H1 (cell line): Measurements from ENCODE around the gene VAV2. TPM values are rescaled to one million over a fixed set of nuclear protein-coding genes. Genes with fewer than 3 reads are reported as not detected.
A peak's percentile ranks its signal among the peaks of the same experiment; 100 is the strongest.

Source experiments
- CTCF ChIA-PET: fragments of 300-600 bp; sonication (Branson Sonifier 250); formaldehyde crosslinking; loops from one replicate; lab custom pipeline; 2021; ENCODE audit not compliant: partially characterized antibody; lab: Charles Lee
- POLR2A ChIA-PET: fragments of 300-600 bp; sonication (Branson Sonifier 250); formaldehyde crosslinking; loops from one replicate; lab custom pipeline; 2021; ENCODE audit warnings: inconsistent platforms; ENCODE audit not compliant: partially characterized antibody; lab: Charles Lee
- DNase-seq, 2 experiments: peaks; one replicate each; pipeline versions ENCODE4 v3.0.0 to v3.0.0-alpha.2; 2010 to 2022; ENCODE audit warnings: low spot score in 2 of 2, low read depth in 1 of 2, mixed read lengths in 1 of 2
- FAIRE-seq: peaks from 2 replicates; lab custom pipeline; 2011; peaks lifted over from hg19 to GRCh38; lab: Jason Lieb, UNC
- H2AFZ ChIP-seq: 2 replicates; pipeline ENCODE4 v1.8.1; 2012; ENCODE audit warnings: low read length, inconsistent platforms
- H2AK5ac ChIP-seq: 2 replicates; pipeline ENCODE4 v1.6.1; 2013; ENCODE audit warnings: low read depth, low read length
- H2BK120ac ChIP-seq: replicated peaks from 2 replicates; pipeline ENCODE3; 2013; ENCODE audit warnings: low read depth, low read length, inconsistent platforms
- H2BK12ac ChIP-seq: 2 replicates; pipeline ENCODE4 v1.6.1; 2013; ENCODE audit warnings: low read depth, low read length
- H2BK15ac ChIP-seq: 2 replicates; pipeline ENCODE4 v1.6.1; 2013; ENCODE audit warnings: low read length
- H2BK20ac ChIP-seq: 2 replicates; pipeline ENCODE4 v1.6.1; 2013; ENCODE audit warnings: low read length
- H2BK5ac ChIP-seq: 2 replicates; pipeline ENCODE4 v1.6.1; 2013; ENCODE audit warnings: low read depth, low read length
- H3K14ac ChIP-seq: 2 replicates; pipeline ENCODE4 v1.6.1; 2013; ENCODE audit warnings: inconsistent platforms; ENCODE audit not compliant: insufficient read length
- H3K18ac ChIP-seq: 2 replicates; pipeline ENCODE4 v1.6.1; 2013; ENCODE audit warnings: low read length; ENCODE audit errors: extremely low read depth
- H3K23ac ChIP-seq: 2 replicates; pipeline ENCODE4 v1.6.1; 2013; ENCODE audit warnings: inconsistent platforms; ENCODE audit not compliant: insufficient read length
- H3K23me2 ChIP-seq: 2 replicates; pipeline ENCODE4 v1.6.1; 2013; ENCODE audit warnings: low read depth, low read length
- H3K27ac ChIP-seq: 2 replicates; pipeline ENCODE4 v1.6.1; 2011; ENCODE audit warnings: low read depth, low read length, inconsistent platforms
- H3K27me3 ChIP-seq, 4 experiments: replicated peaks in 1 of 4; 1 replicate in 1 of 4; 2 replicates in 3 of 4; pipeline versions ENCODE4 v1.6.1 to v1.8.1; 2011 to 2013; ENCODE audit warnings: low read length in 3 of 4, mild to moderate bottlenecking in 3 of 4, inconsistent platforms in 2 of 4, mixed read lengths in 2 of 4, moderate library complexity in 1 of 4; ENCODE audit not compliant: control insufficient read depth in 3 of 4, insufficient read depth in 3 of 4; ENCODE audit errors: extremely low read depth in 1 of 4
- H3K36me3 ChIP-seq, 4 experiments: 2 replicates each; pipeline versions ENCODE4 v1.6.1 to v1.8.1; 2011 to 2013; ENCODE audit warnings: mild to moderate bottlenecking in 4 of 4, low read length in 3 of 4, moderate library complexity in 2 of 4, control low read depth in 1 of 4, inconsistent platforms in 1 of 4; ENCODE audit not compliant: insufficient read depth in 4 of 4, control insufficient read depth in 2 of 4
- H3K4ac ChIP-seq: replicated peaks from 2 replicates; pipeline ENCODE3; 2013; ENCODE audit warnings: low read length, low read depth, mixed read lengths, inconsistent platforms; ENCODE audit not compliant: insufficient read length
- H3K4me1 ChIP-seq, 4 experiments: replicated peaks in 1 of 4; 1 replicate in 1 of 4; 2 replicates in 3 of 4; pipeline versions ENCODE4 v1.6.1 to v1.8.1; 2011 to 2013; ENCODE audit warnings: low read length in 3 of 4, inconsistent platforms in 2 of 4, mixed read lengths in 1 of 4; ENCODE audit not compliant: insufficient read depth in 4 of 4, control insufficient read depth in 3 of 4
- H3K4me2 ChIP-seq, 2 experiments: 2 replicates each; pipeline versions ENCODE4 v1.6.1 to v1.8.1; 2011 to 2013; ENCODE audit warnings: low read depth in 2 of 2, low read length in 2 of 2, control low read depth in 1 of 2, inconsistent platforms in 1 of 2, mild to moderate bottlenecking in 1 of 2; ENCODE audit not compliant: insufficient read depth in 1 of 2
- H3K4me3 ChIP-seq, 4 experiments: fragments of 200-600, 300-600 bp in 1 of 4; sonication (generic), shearing (Covaris generic), sonication (Bioruptor Twin) in 1 of 4; 2 replicates each; pipeline versions ENCODE4 v1.5.1 to v1.8.1; 2011 to 2016; ENCODE audit warnings: low read length in 4 of 4, low read depth in 3 of 4, control low read depth in 2 of 4, inconsistent platforms in 2 of 4, mild to moderate bottlenecking in 2 of 4, mixed read lengths in 1 of 4, moderate library complexity in 1 of 4; ENCODE audit not compliant: insufficient read depth in 2 of 4; ENCODE audit errors: extremely low read depth in 1 of 4
- H3K56ac ChIP-seq: replicated peaks from 2 replicates; pipeline ENCODE3; 2013; ENCODE audit warnings: low read depth, mild to moderate bottlenecking, mixed read lengths, low read length, inconsistent platforms; ENCODE audit not compliant: insufficient read length
- H3K79me1 ChIP-seq: 2 replicates; pipeline ENCODE4 v1.6.1; 2013; ENCODE audit warnings: low read depth, low read length, control low read depth
- H3K79me2 ChIP-seq, 2 experiments: 2 replicates each; pipeline versions ENCODE4 v1.6.1 to v1.8.1; 2012 to 2013; ENCODE audit warnings: low read length in 2 of 2, mild to moderate bottlenecking in 2 of 2, inconsistent platforms in 1 of 2; ENCODE audit not compliant: insufficient read depth in 2 of 2, control insufficient read depth in 1 of 2
- H3K9ac ChIP-seq, 4 experiments: replicated peaks in 1 of 4; 1 replicate in 1 of 4; 2 replicates in 3 of 4; pipeline versions ENCODE4 v1.6.1 to v1.8.1; 2011 to 2013; ENCODE audit warnings: low read depth in 3 of 4, low read length in 3 of 4, control low read depth in 2 of 4, mild to moderate bottlenecking in 2 of 4, moderate library complexity in 2 of 4, inconsistent platforms in 1 of 4; ENCODE audit errors: extremely low read depth in 1 of 4
- H3K9me3 ChIP-seq, 2 experiments: 2 replicates each; pipeline versions ENCODE4 v1.6.1 to v1.8.1; 2012 to 2013; ENCODE audit warnings: mild to moderate bottlenecking in 2 of 2, moderate library complexity in 2 of 2, control low read depth in 1 of 2, inconsistent platforms in 1 of 2, low read depth in 1 of 2, low read length in 1 of 2, mixed read lengths in 1 of 2; ENCODE audit not compliant: insufficient read depth in 2 of 2
- H4K20me1 ChIP-seq, 2 experiments: replicated peaks in 1 of 2; 2 replicates each; pipeline versions ENCODE3 to v1.8.1; 2011 to 2013; ENCODE audit warnings: inconsistent platforms in 2 of 2, low read length in 2 of 2, mild to moderate bottlenecking in 1 of 2; ENCODE audit not compliant: insufficient read depth in 2 of 2, control insufficient read depth in 1 of 2
- H4K5ac ChIP-seq: 2 replicates; pipeline ENCODE4 v1.6.1; 2013; ENCODE audit warnings: low read length, low read depth, mixed read lengths, inconsistent platforms; ENCODE audit not compliant: insufficient read length
- H4K8ac ChIP-seq: 2 replicates; pipeline ENCODE4 v1.8.0; 2013; ENCODE audit warnings: mild to moderate bottlenecking, moderate library complexity, low read length, inconsistent platforms; ENCODE audit not compliant: insufficient read depth; ENCODE audit errors: extremely low read depth
- H4K91ac ChIP-seq: replicated peaks from 2 replicates; pipeline ENCODE3; 2013; ENCODE audit warnings: low read length, mixed read lengths, inconsistent platforms; ENCODE audit not compliant: insufficient read length
- ATF3 ChIP-seq: IDR thresholded peaks from 2 replicates; pipeline ENCODE4 v1.6.1; 2011; ENCODE audit warnings: low read depth, mild to moderate bottlenecking, low read length; ENCODE audit not compliant: insufficient read depth
- BCL11A ChIP-seq, 2 experiments: IDR thresholded peaks; one replicate each; pipeline ENCODE4 v1.6.1; 2011; ENCODE audit warnings: low read depth in 2 of 2, low read length in 2 of 2, mild to moderate bottlenecking in 2 of 2
- BRCA1 ChIP-seq: IDR thresholded peaks from 2 replicates; pipeline ENCODE4 v1.6.1; 2012; ENCODE audit warnings: low read depth, low read length, improper control_type of control experiment
- CHD1 ChIP-seq: IDR thresholded peaks from 2 replicates; pipeline ENCODE4 v1.6.1; 2012; ENCODE audit warnings: low read depth, low read length, improper control_type of control experiment
- EP300 ChIP-seq, 2 experiments: IDR thresholded peaks; 1 replicate in 1 of 2; 2 replicates in 1 of 2; pipeline ENCODE4 v1.6.1; 2011 to 2012; ENCODE audit warnings: low read depth in 2 of 2, low read length in 2 of 2, mild to moderate bottlenecking in 2 of 2, borderline replicate concordance in 1 of 2, inconsistent platforms in 1 of 2, moderate library complexity in 1 of 2
- KDM1A ChIP-seq: fragments of 200-600, 300-600 bp; sonication (generic); IDR thresholded peaks from 2 replicates; pipeline ENCODE4 v1.7.1; 2016; ENCODE audit warnings: mild to moderate bottlenecking, low read length, borderline replicate concordance
- KDM5A ChIP-seq: fragments of 200-600 bp; IDR thresholded peaks from 2 replicates; pipeline ENCODE4 v1.7.1; 2012; ENCODE audit warnings: mild to moderate bottlenecking, low read length, inconsistent platforms, mixed read lengths
- NRF1 ChIP-seq: IDR thresholded peaks from 2 replicates; pipeline ENCODE4 v1.6.1; 2011; ENCODE audit warnings: mild to moderate bottlenecking, low read depth, low read length, improper control_type of control experiment
- SIN3A ChIP-seq, 2 experiments: IDR thresholded peaks in 1 of 2; conservative IDR thresholded peaks in 1 of 2; 2 replicates each; pipeline ENCODE4 v1.6.1; 2011 to 2012; ENCODE audit warnings: low read length in 2 of 2, improper control_type of control experiment in 1 of 2, low read depth in 1 of 2, mild to moderate bottlenecking in 1 of 2
- SUZ12 ChIP-seq: fragments of 200-600 bp; sonication (generic); IDR thresholded peaks from 2 replicates; pipeline ENCODE4 v1.6.1; 2012; ENCODE audit warnings: mild to moderate bottlenecking, inconsistent platforms, low read length, moderate library complexity, mixed read lengths
- WGBS, 2 experiments: shearing (Covaris generic) in 1 of 2; methylation state at CpG; one replicate each; pipeline versions ENCODE4 v1.1.6 to v1.1.7; 2013 to 2015; ENCODE audit warnings: low lambda C conversion rate in 2 of 2, mixed read lengths in 2 of 2, inconsistent platforms in 1 of 2, low coverage in 1 of 2, missing lambda C conversion rate in 1 of 2; ENCODE audit not compliant: insufficient replicate concordance in 2 of 2, insufficient coverage in 1 of 2, insufficient read length in 1 of 2; ENCODE audit errors: extremely low coverage in 1 of 2, missing lambda C conversion rate in 1 of 2; 5-methylcytosine and 5-hydroxymethylcytosine counted together
- polyA plus RNA-seq, 7 experiments: library from polyadenylated mRNA; depleted of rRNA in 3 of 7; stranded (reverse) in 5 of 7; unstranded in 2 of 7; fragments of >200 nt in 5 of 7; fragments of 200-250 nt in 2 of 7; gene quantifications; 1 replicate in 5 of 7; 2 replicates in 1 of 7; 4 replicates in 1 of 7; pipeline versions ENCODE4 v1.2.1 to v1.2.3, GENCODE V29; 2011 to 2013; ENCODE audit warnings: missing spikeins in 2 of 7, mixed read lengths in 2 of 7
- total RNA-seq: library from RNA; stranded (reverse); fragmentation: NEBNext Ultra II Directional; extraction: Animal tissue kit (Norgen Biotek cat#: 25700); gene quantifications from 2 replicates; pipeline ENCODE4 v1.2.1, GENCODE V29; 2021

The VAV2 gene
- total and polyA plus RNA-seq, 2 of the 8 experiments (the other 6 are each of a cell fraction or from before 2014, with no cell fraction given), result 13.6 to 37.6 TPM

- Histone ChIP-seq H2BK12ac (no peak overlapping the region), H3K27ac (no peak overlapping the region), H3K4me2 (no peak overlapping the region), H2AFZ (no peak overlapping the region), H2BK15ac (no peak overlapping the region), H4K8ac (peak overlapping the region; percentile 17; the same call in 1 of the 2 replicates), H3K27me3 (no peaks in the 10 kb centered on the region), H3K4ac (no peak overlapping the region), H3K9ac (no peak overlapping the region; a peak in 1 of 7 replicates), H3K23ac (no peak overlapping the region), H3K4me1 (peaks cover 3 to 33% (median 13%) of the 10 kb centered on the region in 4 experiments), H2BK5ac (no peak overlapping the region), H3K14ac (no peak overlapping the region), H3K9me3 (no peaks in the 10 kb centered on the region), H4K20me1 (peaks cover 40 to 47% of the 10 kb centered on the region in 2 experiments), H3K79me1 (peaks cover 30% of the 10 kb centered on the region), H3K56ac (no peak overlapping the region), H2BK120ac (no peak overlapping the region), H3K18ac (peak overlapping the region; percentile 48; the same call in 1 of the 2 replicates), H3K4me3 (no peak overlapping the region), H4K5ac (no peak overlapping the region), H3K36me3 (no peaks in the 10 kb centered on the region), H2BK20ac (no peak overlapping the region), H3K23me2 (no peaks in the 10 kb centered on the region), H3K79me2 (peaks cover 0 to 97% of the 10 kb centered on the region in 2 experiments), H4K91ac (no peak overlapping the region), H2AK5ac (no peak overlapping the region)
- POLR2A ChIA-PET, result no interaction called here
- CTCF ChIA-PET, result interaction anchor here (1.1 kb wide), 2 partner anchors 26 to 161 kb away, joined by 3 read pairs; no protein-coding TSS in a partner anchor
- FAIRE-seq, result no peak
- 83% methylated on average over 21 of the region's 25 CpGs; no CpG with 5 or more reads in 1 of the 2 experiments for WGBS, 2 experiments
- DNase-seq, result no peak
- TF ChIP-seq NRF1 (no peak), SUZ12 (no peak), KDM5A (no peak), KDM1A (no peak), ATF3 (no peak), BRCA1 (no peak), EP300 (IDR thresholded peaks at IDR 0.05; ENCODE audit: borderline replicate concordance in 1 of 2, low read depth in 2 of 2, low read length in 2 of 2) (no peak), CHD1 (no peak), SIN3A (conservative IDR thresholded peaks at IDR 0.05 in 1 of 2, IDR thresholded peaks at IDR 0.05 in 1 of 2; ENCODE audit: low read depth in 1 of 2, low read length in 2 of 2) (no peak), BCL11A (IDR thresholded peaks at IDR 0.05; ENCODE audit: low read depth in 2 of 2, low read length in 2 of 2) (no peak)
Measured at GRCh38 chr9:133969681-133970580, 22.2 kb downstream of the VAV2 start.
